Esophagus squamous epithelium (tissue), 4 donors: Measurements from ENCODE around the gene ADCY5.

Experiments used
- CTCF ChIP-seq, 6 experiments: fragments of 450-650 bp in 4 of 6; fragments of 200-600 bp in 2 of 6; sonication (generic) in 2 of 6; IDR thresholded peaks; one replicate each; pipeline ENCODE4 v1.5.1; 2016 to 2019; ENCODE audit warnings: antibody characterized with exemption in 6 of 6, mild to moderate bottlenecking in 4 of 6, moderate library complexity in 4 of 6
- POLR2A ChIP-seq, 4 donors: fragments of 450-650 bp; IDR thresholded peaks; one replicate each; pipeline ENCODE4 v1.6.1; 2017; ENCODE audit warnings: antibody characterized with exemption in 4 of 4, mild to moderate bottlenecking in 4 of 4, moderate library complexity in 3 of 4

GRCh38 chr3:123322866-123323265 is 126.0 kb downstream of the ADCY5 start:
- TF ChIP-seq CTCF (IDR thresholded peaks at IDR 0.05) (no peak), POLR2A (IDR thresholded peaks at IDR 0.05) (no peak)
